HG03558 (cell line): ENCODE results near the gene TAC3.
"Not testable (repeated sequence)": the region's sequence is repeated elsewhere in the genome, so short reads cannot be mapped to it uniquely, and the experiment has no call there.

Experiments used
- ATAC-seq: cut with Tn5 transposase; IDR thresholded peaks from one replicate; pipeline ENCODE4 v1.9.1; 2021; ENCODE audit warnings: moderate number of reproducible peaks; ENCODE audit not compliant: unreplicated experiment; ENCODE audit errors: extremely low read depth

Gene TAC3

DNA sequence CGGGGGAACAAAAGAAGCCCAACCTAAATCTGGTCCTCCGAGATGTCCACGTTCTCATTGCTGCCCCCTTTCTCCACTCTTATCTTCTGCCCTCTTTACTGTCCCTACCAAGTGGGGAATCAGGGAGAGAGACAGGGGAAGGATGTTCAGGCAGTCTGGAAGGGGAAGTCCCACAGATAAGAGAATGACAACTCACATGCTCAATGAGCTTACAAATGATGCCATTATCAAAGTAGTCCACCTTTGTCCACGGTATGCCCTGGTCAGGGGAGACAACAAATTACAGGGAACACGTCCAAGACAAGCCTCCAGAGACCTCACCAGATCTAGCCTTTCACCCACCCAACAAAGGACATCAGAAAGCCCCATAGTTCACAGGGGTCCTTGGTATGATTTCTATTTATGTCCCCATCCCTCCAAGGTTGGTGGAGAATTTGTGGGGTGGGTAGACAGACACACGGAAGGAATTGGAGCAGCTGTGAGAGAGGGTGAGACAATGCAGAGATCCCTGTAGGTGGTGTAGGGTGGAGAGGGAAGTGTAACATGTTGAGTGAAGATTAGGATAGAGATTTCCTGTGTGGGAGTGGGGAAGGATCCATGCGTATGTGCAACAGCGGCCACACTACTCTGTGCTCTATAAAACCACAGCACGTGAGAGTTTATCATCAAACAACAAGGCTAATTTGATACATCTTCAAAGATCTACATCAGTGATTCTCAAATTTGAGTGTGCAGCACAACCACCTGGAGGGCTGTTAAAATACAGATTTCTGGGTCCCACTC is 22.9 kb upstream of the TAC3 start:
- no peak for ATAC-seq

GRCh38 chr12:57037264-57037663 is 20.9 kb upstream of the TAC3 start:
- no peak for ATAC-seq

- no peak for ATAC-seq
Measured at GRCh38 chr12:57033431-57033830, 17.1 kb upstream of the TAC3 start.

GRCh38 chr12:57031789-57032188 is 15.5 kb upstream of the TAC3 start:
- ATAC-seq = no peak

DNA sequence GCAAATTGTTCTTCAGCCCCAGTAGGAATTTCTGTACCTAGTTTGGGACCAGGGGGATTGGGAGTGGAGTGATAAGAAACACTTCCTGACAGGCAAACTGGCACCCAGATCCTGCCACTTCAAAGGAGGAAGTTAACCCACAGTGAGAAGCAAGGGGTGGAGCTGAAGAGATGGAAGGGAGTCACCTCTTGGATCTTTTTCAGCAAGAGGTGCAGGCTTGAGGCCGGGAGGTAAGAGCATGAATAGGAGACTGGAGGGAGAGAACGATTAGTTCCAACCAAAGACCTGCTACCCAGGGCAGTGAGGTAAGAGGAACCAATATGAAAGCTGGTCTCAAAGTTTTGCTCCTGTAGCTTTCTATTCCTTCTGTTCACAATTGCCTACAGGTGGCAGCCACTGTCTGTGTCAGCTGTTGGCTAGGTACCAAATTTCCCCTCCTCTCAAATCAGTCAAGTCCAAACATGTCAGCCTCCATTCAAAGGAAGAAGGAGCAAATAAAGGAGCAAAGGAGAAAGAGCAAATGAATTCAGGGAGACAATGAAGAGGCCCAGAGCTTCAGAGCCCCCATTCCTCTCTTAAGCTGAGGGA is 14.9 kb upstream of the TAC3 start:
- no peak for ATAC-seq

DNA sequence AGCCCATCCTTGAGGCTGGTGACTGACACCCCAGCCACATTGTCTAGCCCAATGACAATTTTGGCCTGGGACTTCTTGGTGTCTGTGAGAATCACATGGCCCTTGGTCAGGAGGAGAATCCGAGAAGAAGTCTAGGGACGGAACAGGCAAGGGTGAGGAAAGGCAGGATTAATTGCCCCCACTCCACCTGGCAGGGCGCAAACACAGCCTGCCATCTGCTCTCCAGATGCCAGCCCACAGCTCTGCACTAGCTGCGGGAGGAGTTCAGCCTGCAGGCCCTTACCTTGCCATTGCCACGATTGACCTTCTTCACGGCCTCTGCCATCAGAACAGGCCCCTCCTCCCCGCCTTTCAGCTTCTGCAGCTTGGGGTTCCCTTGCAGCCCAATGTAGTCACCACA is 13.1 kb upstream of the TAC3 start:
- ATAC-seq = no peak

DNA sequence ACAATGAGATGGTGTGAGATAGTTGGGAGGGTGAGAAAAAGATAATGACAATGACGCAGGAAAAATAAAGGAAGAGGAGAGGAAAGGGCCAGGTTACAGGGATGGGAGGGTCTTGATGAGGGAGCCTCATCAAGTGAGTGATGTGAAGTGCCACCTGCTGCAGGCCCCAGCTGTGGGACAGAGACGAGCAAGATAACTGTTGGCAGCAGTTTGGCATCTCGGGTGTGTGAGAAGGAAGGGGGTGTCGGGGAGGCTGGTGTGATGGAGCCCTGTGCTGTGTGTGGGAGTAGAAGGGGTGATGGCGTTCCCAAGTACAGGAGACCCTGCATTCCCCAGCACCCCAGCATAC is 11.4 kb upstream of the TAC3 start:
- ATAC-seq = no peak

DNA sequence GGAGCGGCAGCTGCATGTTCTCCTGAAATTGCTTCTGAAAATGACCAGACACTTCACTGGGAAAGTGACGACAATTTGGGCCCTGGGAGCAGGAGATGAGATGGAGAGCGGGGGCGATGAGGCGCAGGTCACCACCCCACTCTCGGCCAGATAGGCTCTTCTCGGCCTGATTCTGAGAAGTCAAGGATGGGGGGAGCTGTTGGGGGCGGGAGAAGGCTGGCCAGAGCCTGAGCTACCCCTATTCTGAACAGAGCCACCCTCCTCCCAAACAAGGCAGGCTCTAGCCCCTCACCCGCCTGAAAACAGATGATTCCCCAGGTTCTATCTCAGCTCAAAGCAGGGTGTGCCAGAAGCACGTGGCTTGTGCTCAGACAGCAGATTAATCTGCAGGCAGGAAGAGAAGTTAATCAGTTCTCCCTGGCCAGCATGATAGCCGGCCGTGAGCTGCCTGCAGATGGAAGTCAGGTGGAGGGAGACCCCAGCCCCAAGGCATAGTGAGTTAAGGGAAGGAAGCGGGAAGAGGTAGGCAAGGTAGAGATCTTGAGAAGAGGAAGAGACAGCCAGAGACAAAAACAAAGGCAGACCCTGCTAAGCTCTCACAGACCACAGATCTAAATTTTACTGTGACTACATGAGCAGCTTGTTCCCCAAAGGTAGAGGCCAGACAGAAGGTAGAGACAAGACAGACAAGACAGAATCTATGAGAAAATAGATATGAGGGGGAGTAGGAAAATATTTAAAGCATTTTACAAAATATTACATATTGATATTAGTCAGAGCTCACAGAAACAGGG is 10.9 kb upstream of the TAC3 start:
- ATAC-seq = no peak

- ATAC-seq = no peak
Measured at GRCh38 chr12:57025196-57025595, 8.9 kb upstream of the TAC3 start.

- ATAC-seq = not testable (repeated sequence)
Measured at GRCh38 chr12:57022324-57022723, 6.0 kb upstream of the TAC3 start.

- no peak for ATAC-seq
Measured at GRCh38 chr12:57019983-57020719, 3.8 kb upstream of the TAC3 start.

- ATAC-seq = no peak
Measured at GRCh38 chr12:57018906-57019305, 2.6 kb upstream of the TAC3 start.

GRCh38 chr12:57018353-57018752 is 2.0 kb upstream of the TAC3 start:
- not testable (repeated sequence) for ATAC-seq

- no peak for ATAC-seq
Measured at GRCh38 chr12:57012600-57013465, 3.5 kb downstream of the TAC3 start.

- no peak for ATAC-seq
Measured at GRCh38 chr12:57011438-57012424, 4.6 kb downstream of the TAC3 start.

DNA sequence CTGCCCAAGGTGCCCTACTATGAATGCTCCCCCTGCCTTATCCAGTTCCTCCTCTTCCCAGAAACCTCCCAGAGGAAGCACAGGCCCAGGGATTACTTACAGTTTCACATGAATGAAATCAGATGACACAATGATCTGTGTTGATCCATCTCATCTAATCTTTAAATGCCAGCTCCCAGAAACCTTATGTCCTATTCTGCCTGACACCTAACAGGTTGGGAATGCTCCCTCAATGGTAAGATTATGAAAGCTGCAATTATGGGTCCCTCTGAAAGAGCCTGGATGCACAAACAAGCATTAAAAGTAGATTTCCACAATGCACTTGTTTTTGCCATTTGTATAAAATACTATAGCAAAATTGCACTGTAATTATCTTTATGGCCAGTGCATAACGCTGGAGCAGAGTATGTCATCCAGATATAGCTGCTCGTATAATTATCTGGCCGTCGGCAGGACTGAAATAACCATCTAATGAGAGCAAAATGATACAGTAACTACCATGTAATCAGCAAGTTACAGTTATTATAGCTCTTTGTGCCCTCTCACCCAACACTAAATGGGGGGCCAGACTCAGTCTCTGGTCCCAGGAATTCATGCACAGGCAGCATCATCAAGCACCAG is 5.6 kb downstream of the TAC3 start:
- no peak for ATAC-seq

- ATAC-seq = no peak
Measured at GRCh38 chr12:57009949-57010626, 6.2 kb downstream of the TAC3 start.

DNA sequence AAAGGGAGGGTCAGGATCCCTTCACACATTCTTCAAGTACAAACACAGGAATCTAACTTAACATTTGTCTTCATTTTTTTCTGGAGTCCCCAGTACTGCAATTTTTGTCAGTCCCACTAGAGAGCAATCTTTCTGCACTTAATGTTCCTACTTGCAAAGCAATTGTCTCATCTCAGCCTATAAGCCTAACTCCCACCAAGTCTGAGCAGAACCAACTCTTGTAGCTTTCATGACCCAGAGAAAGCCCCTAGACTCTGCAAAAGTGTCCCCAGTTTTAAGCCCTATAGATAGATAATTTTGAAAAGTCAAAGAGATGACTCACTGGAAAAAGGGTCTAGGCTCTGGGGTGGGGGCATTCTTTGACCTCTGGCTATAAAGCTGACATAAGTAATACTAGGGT is 8.2 kb downstream of the TAC3 start:
- ATAC-seq = no peak
